Measurements from ENCODE around the gene GNGT1.

DNA sequence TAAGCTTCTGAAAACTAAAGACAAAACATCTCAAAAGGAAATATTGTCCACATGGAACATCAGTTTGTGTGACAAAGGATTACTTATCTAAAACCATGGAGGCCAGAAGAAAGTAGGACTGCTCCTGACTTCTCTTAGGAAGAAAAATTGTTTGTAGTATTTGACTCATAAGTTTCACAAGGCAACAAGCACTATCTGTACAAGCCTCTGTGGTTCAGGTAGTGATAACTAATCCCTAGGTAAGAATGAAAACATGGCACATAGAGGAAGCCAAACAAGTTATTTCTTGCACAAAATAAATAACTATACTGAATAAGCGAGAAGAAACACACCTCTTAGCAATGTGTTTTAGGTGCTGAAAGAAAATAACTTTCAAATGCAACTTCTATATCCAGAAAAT lies 46.1 kb upstream of the GNGT1 start:
- TF ChIP-seq, protein P1, sequence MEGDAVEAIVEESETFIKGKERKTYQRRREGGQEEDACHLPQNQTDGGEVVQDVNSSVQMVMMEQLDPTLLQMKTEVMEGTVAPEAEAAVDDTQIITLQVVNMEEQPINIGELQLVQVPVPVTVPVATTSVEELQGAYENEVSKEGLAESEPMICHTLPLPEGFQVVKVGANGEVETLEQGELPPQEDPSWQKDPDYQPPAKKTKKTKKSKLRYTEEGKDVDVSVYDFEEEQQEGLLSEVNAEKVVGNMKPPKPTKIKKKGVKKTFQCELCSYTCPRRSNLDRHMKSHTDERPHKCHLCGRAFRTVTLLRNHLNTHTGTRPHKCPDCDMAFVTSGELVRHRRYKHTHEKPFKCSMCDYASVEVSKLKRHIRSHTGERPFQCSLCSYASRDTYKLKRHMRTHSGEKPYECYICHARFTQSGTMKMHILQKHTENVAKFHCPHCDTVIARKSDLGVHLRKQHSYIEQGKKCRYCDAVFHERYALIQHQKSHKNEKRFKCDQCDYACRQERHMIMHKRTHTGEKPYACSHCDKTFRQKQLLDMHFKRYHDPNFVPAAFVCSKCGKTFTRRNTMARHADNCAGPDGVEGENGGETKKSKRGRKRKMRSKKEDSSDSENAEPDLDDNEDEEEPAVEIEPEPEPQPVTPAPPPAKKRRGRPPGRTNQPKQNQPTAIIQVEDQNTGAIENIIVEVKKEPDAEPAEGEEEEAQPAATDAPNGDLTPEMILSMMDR (IDR thresholded peaks at IDR 0.05 in 8 of 11, conservative IDR thresholded peaks at IDR 0.05 in 3 of 11) = no peak
- TF ChIP-seq POLR2A (IDR thresholded peaks at IDR 0.05) = no peak

Measured in spleen (tissue), 7 donors.